Head of caudate nucleus (tissue), 42 donors: ENCODE data around the gene JAM2.
A peak's percentile ranks its signal among the peaks of the same experiment; 100 is the strongest.
"Not testable (repeated sequence)": the region's sequence is repeated elsewhere in the genome, so short reads cannot be mapped to it uniquely, and the experiment has no call there.

Experiments
- DNase-seq, 42 donors: peaks; one replicate each; pipeline versions ENCODE4 v3.0.0 to v3.0.0-alpha.2; 2020 to 2021; ENCODE audit warnings: mixed read lengths in 7 of 42
- intact Hi-C: fragments of 100-400 bp; cut with DNase I; formaldehyde crosslinking; loops from one replicate; pipeline ENCODE4 v1.15.0; 2022

Gene JAM2

GRCh38 chr21:25638660-25639550, at the start of gene JAM2:
Gene JAM2, plus strand, starts transcription at chr21:25639258. Its CDS starts 564 bp downstream, at chr21:25639822.
- peak in 39 of 42 donors; percentile 20 to 69 (median 46) for DNase-seq
- intact Hi-C loops = no loop called here

GRCh38 chr21:25589887-25590286, 49.2 kb upstream of the JAM2 start:
- no peak for DNase-seq
- intact Hi-C loops = no loop called here

- intact Hi-C loops = loop anchor here (2.0 to 5.0 kb wide), 2 partner anchors 100 to 127 kb away; partner anchors contain the start of genes ATP5PF and GABPA
- DNase-seq = peak; percentile 78 to 96 (median 89)
These were observed 31.7 kb upstream of the JAM2 start, which contains the start of gene MRPL39 for GRCh38 chr21:25607151-25608043. Gene MRPL39, minus strand, starts transcription at chr21:25607481. Its CDS starts 6 bp downstream, at chr21:25607475.

- intact Hi-C loops = loop anchor here (5.0 kb wide), 1 partner anchor 99 kb away; no protein-coding TSS in a partner anchor
- peak; percentile 69 to 94 (median 84) for DNase-seq
These were observed 30.9 kb upstream of the JAM2 start for GRCh38 chr21:25608044-25608737.

- no peak for DNase-seq
- intact Hi-C loops = no loop called here
These were observed 24.6 kb upstream of the JAM2 start for GRCh38 chr21:25614441-25614840.

- DNase-seq = no peak
- intact Hi-C loops = no loop called here
These were observed 23.2 kb upstream of the JAM2 start for GRCh38 chr21:25615880-25616279.

- no peak for DNase-seq
- intact Hi-C loops = no loop called here
These were observed 19.9 kb upstream of the JAM2 start for GRCh38 chr21:25619198-25619597.

- intact Hi-C loops = no loop called here
- DNase-seq = no peak
These were observed 14.5 kb upstream of the JAM2 start for GRCh38 chr21:25624511-25624910.

GRCh38 chr21:25625036-25625435, 14.0 kb upstream of the JAM2 start:
- intact Hi-C loops = no loop called here
- no peak for DNase-seq

- intact Hi-C loops, DNase-seq: not testable (repeated sequence)
These were observed 13.1 kb upstream of the JAM2 start for GRCh38 chr21:25625776-25626555.

GRCh38 chr21:25626757-25627156, 12.3 kb upstream of the JAM2 start:
- intact Hi-C loops = no loop called here
- peak in 7 of 42 donors; percentile 14 to 57 (median 25) for DNase-seq

GRCh38 chr21:25632296-25632695, 6.8 kb upstream of the JAM2 start:
- intact Hi-C loops = no loop called here
- no peak for DNase-seq

GRCh38 chr21:25635310-25635709, 3.7 kb upstream of the JAM2 start:
- intact Hi-C loops = no loop called here
- no peak for DNase-seq

GRCh38 chr21:25636727-25637126, 2.3 kb upstream of the JAM2 start:
- intact Hi-C loops = no loop called here
- DNase-seq = no peak

- peak in 2 of 42 donors; percentile 24 to 42 for DNase-seq
- intact Hi-C loops = no loop called here
These were observed 1.0 kb upstream of the JAM2 start for GRCh38 chr21:25637851-25638659.

- peak in 38 of 42 donors; percentile 26 to 78 (median 54) for DNase-seq
- intact Hi-C loops = no loop called here
These were observed 618 bp downstream of the JAM2 start for GRCh38 chr21:25639551-25640201.
